GM20000 (cell line): ENCODE results near the gene PHOSPHO1.
"Not testable (repeated sequence)": the region's sequence is repeated elsewhere in the genome, so short reads cannot be mapped to it uniquely, and the experiment has no call there.

Source experiments
- DNase-seq: peaks from one replicate; pipeline ENCODE4 v3.0.0; 2012; ENCODE audit warnings: low spot score
- TF ChIP-seq, protein P1 (sequence below): IDR thresholded peaks from 2 replicates; pipeline ENCODE4 v1.5.1; 2012; ENCODE audit warnings: mild to moderate bottlenecking, control low read depth; ENCODE audit errors: extremely low read depth, missing control alignments

Gene PHOSPHO1

DNA sequence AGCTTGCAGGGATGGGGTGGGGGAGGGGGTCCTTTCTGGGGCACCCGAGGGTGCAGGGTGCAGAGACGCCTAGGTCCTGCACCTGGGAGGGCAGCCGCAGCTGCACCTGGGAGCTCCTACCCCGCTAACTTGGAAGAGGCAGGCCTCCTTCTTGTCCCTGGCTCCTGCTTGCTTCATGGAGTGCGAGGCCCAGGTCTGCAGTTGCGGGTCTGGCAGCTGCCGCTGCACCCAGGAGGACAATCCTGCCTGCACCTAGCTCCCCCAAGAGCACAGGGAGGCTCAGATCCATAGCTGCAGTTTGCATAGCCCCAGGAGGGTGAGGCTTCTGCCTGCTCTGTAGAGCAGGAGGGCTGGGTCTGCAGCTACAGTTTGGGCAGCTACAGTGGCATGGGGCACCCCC is 46.8 kb downstream of the PHOSPHO1 start:
- TF ChIP-seq, protein P1, sequence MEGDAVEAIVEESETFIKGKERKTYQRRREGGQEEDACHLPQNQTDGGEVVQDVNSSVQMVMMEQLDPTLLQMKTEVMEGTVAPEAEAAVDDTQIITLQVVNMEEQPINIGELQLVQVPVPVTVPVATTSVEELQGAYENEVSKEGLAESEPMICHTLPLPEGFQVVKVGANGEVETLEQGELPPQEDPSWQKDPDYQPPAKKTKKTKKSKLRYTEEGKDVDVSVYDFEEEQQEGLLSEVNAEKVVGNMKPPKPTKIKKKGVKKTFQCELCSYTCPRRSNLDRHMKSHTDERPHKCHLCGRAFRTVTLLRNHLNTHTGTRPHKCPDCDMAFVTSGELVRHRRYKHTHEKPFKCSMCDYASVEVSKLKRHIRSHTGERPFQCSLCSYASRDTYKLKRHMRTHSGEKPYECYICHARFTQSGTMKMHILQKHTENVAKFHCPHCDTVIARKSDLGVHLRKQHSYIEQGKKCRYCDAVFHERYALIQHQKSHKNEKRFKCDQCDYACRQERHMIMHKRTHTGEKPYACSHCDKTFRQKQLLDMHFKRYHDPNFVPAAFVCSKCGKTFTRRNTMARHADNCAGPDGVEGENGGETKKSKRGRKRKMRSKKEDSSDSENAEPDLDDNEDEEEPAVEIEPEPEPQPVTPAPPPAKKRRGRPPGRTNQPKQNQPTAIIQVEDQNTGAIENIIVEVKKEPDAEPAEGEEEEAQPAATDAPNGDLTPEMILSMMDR, result no peak
- DNase-seq, result no peak

DNA sequence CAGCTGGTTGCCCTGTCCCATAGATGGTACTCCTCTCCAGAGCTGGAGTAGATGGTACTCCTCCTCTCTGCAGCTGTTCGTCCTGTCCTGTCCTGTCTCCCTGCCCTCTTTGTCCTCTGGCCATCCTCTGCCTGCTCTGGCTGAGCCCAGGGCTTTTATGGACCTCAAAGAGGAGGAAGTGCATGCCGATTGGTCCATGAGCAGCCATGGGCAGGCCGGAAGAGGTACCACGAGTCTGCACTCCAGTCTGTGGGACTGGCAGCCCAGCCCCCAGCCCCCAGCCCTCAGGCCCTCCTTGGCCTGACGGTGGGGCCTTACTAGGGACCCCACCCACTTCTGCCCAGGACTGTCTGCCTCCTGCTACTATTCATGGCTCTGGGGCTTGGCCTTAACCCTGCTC is 47.2 kb downstream of the PHOSPHO1 start:
- TF ChIP-seq, protein P1, result no peak
- no peak for DNase-seq

DNA sequence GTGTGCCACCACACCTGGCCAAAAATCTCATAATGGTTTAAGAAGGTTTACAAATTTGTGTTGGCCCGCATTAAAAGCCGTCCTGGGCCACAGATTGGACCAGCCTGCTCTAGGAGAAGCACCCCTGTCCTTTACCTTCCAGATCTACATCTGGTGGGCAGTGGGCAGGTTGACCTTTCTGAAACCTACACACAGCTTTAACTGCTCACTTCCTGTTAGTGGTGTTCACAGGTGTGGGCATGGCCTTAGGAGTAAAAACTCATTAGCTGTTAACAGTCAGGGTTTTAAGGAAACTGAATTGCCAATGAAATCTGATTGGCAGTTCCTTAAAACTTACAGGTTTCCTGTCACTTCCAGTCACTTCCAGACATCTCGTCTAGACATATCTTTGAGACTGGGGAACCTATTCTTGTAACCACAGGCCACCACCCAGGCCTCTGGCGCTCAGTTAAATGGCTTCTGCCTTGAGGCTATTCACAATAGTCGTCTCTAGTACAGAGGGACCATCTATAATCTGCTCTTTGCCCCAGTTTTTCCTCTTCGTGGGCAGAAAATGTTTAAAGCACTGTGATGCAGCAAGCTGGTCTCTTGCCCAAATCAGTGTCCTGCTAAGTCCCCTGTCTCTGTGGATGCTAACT is 49.5 kb downstream of the PHOSPHO1 start:
- DNase-seq, result no peak
- TF ChIP-seq, protein P1, result no peak

DNA sequence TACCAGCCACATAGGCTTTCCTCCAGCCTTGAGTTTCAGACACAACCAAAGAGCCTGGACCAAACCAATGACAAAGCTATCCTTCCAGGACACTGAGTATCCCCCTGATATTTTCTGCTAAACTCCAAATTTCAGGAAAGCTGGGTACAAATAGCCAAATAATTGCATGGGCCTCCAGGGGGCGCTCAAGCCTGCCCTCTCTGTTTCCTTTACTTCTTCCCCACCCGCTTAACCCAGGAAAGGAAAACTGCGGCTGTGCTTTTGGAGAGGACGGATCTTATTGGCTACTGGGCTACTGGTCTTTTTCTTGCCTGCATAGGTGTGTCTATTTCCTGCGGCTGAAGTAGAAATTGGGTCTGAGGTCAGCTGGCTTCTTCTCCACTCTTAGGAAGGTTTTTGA is 50.3 kb downstream of the PHOSPHO1 start:
- DNase-seq, result peak; percentile 64
- TF ChIP-seq, protein P1, result peak; percentile 81

DNA sequence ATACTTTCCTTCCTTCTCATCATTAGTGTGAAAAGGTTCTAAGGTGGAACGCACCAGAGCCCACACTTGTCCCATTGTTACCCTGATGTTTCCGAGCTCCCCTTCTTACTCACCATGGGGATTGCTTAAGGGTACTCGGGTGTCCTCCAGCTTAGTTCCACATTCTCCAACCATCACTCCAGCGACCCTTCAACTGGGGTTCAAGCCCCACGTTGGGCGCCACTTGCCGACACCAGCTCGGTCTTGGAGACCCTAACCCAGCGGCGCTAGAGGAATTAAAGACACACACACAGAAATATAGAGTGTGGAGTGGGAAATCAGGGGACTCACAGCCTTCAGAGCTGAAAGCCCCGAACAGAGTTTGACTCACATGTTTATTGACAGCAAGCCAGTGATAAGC is 54.6 kb downstream of the PHOSPHO1 start:
- DNase-seq, result not testable (repeated sequence)
